H9 (cell line): ENCODE results near the gene KRT86. TPM values are rescaled to one million over a fixed set of nuclear protein-coding genes. Genes with fewer than 3 reads are reported as not detected.

Experiments used
- DNase-seq: peaks from one replicate; pipeline ENCODE4 v3.0.0-alpha.2; 2017
- H2AFZ ChIP-seq: one replicate; pipeline ENCODE4 v1.6.1; 2013; ENCODE audit warnings: mild to moderate bottlenecking, low read length, control low read depth, moderate library complexity
- H2AK5ac ChIP-seq: 2 replicates; pipeline ENCODE4 v1.6.1; 2013; ENCODE audit warnings: low read length, control low read depth, mixed read lengths; ENCODE audit not compliant: insufficient read length
- H2BK120ac ChIP-seq: one replicate; pipeline ENCODE4 v1.6.1; 2013; ENCODE audit warnings: low read depth, mild to moderate bottlenecking, low read length, control low read depth, inconsistent platforms; ENCODE audit not compliant: poor library complexity, severe bottlenecking
- H2BK12ac ChIP-seq: 2 replicates; pipeline ENCODE4 v1.6.1; 2013; ENCODE audit warnings: low read length, control low read depth, mixed read lengths, low read depth; ENCODE audit not compliant: insufficient read length
- H2BK15ac ChIP-seq: 2 replicates; pipeline ENCODE4 v1.6.1; 2013; ENCODE audit warnings: low read depth, low read length, control low read depth
- H2BK20ac ChIP-seq: one replicate; pipeline ENCODE4 v1.6.1; 2013; ENCODE audit warnings: low read depth, mild to moderate bottlenecking, low read length, control low read depth, inconsistent platforms; ENCODE audit not compliant: poor library complexity, severe bottlenecking
- H2BK5ac ChIP-seq: 2 replicates; pipeline ENCODE4 v1.6.1; 2013; ENCODE audit warnings: low read length, control low read depth, mixed read lengths; ENCODE audit not compliant: insufficient read length
- H3K14ac ChIP-seq: 2 replicates; pipeline ENCODE4 v1.6.1; 2013; ENCODE audit warnings: low read length, control low read depth; ENCODE audit not compliant: insufficient read depth
- H3K18ac ChIP-seq: 2 replicates; pipeline ENCODE4 v1.6.1; 2013; ENCODE audit warnings: low read depth, mild to moderate bottlenecking, mixed read lengths, low read length, control low read depth; ENCODE audit not compliant: insufficient read length
- H3K23ac ChIP-seq: 2 replicates; pipeline ENCODE4 v1.6.1; 2013; ENCODE audit warnings: low read length, control low read depth, mixed read lengths, low read depth; ENCODE audit not compliant: insufficient read length
- H3K23me2 ChIP-seq: 2 replicates; pipeline ENCODE4 v1.6.1; 2013; ENCODE audit warnings: low read depth, mild to moderate bottlenecking, mixed read lengths, low read length, control low read depth; ENCODE audit not compliant: insufficient read length, poor library complexity, severe bottlenecking
- H3K27ac ChIP-seq: 2 replicates; pipeline ENCODE4 v1.5.1; 2013; ENCODE audit warnings: low read length, control low read depth, mixed read lengths, low read depth; ENCODE audit not compliant: insufficient read length
- H3K27me3 ChIP-seq: 2 replicates; pipeline ENCODE4 v1.6.1; 2013; ENCODE audit warnings: low read length, control low read depth, inconsistent platforms; ENCODE audit not compliant: insufficient read depth
- H3K4ac ChIP-seq: 2 replicates; pipeline ENCODE4 v1.6.1; 2013; ENCODE audit warnings: low read depth, mild to moderate bottlenecking, control low read depth, inconsistent platforms, low read length, moderate library complexity
- H3K4me1 ChIP-seq: 2 replicates; pipeline ENCODE4 v1.6.1; 2013; ENCODE audit warnings: low read length, control low read depth, inconsistent platforms; ENCODE audit not compliant: insufficient read depth
- H3K4me2 ChIP-seq: 2 replicates; pipeline ENCODE4 v1.6.1; 2013; ENCODE audit warnings: low read length, control low read depth, mixed read lengths; ENCODE audit not compliant: insufficient read length, insufficient read depth
- H3K56ac ChIP-seq: 2 replicates; pipeline ENCODE4 v1.6.1; 2013; ENCODE audit warnings: low read depth, mild to moderate bottlenecking, mixed read lengths, low read length, control low read depth; ENCODE audit not compliant: insufficient read length
- H3K79me1 ChIP-seq: 2 replicates; pipeline ENCODE4 v1.6.1; 2013; ENCODE audit warnings: low read depth, mild to moderate bottlenecking, moderate library complexity, low read length, control low read depth, inconsistent platforms; ENCODE audit not compliant: insufficient read depth, poor library complexity, severe bottlenecking
- H3K79me2 ChIP-seq: 2 replicates; pipeline ENCODE4 v1.6.1; 2013; ENCODE audit warnings: low read length, control low read depth, inconsistent platforms; ENCODE audit not compliant: insufficient read depth
- H3K9ac ChIP-seq: 2 replicates; pipeline ENCODE4 v1.6.1; 2013; ENCODE audit warnings: low read length, control low read depth, mixed read lengths; ENCODE audit not compliant: insufficient read length; ENCODE audit errors: extremely low read depth
- H3K9me3 ChIP-seq: one replicate; pipeline ENCODE4 v1.6.1; 2013; ENCODE audit warnings: low read depth, low read length, inconsistent platforms; ENCODE audit not compliant: control insufficient read depth
- H3T11ph ChIP-seq: one replicate; pipeline ENCODE4 v1.6.1; 2013; ENCODE audit warnings: mild to moderate bottlenecking, low read length, control low read depth, inconsistent platforms
- H4K20me1 ChIP-seq: one replicate; pipeline ENCODE4 v1.6.1; 2013; ENCODE audit not compliant: control insufficient read depth, insufficient read length, insufficient read depth
- H4K5ac ChIP-seq: 2 replicates; pipeline ENCODE4 v1.6.1; 2013; ENCODE audit warnings: low read depth, mild to moderate bottlenecking, mixed read lengths, low read length, control low read depth; ENCODE audit not compliant: insufficient read length
- H4K8ac ChIP-seq: replicated peaks from 2 replicates; pipeline ENCODE4 v1.6.1; 2013; ENCODE audit warnings: low read length, control low read depth, mixed read lengths, low read depth; ENCODE audit not compliant: insufficient read length
- H4K91ac ChIP-seq: 2 replicates; pipeline ENCODE4 v1.6.1; 2013; ENCODE audit warnings: low read depth, mild to moderate bottlenecking, moderate library complexity, mixed read lengths, low read length, control low read depth; ENCODE audit not compliant: insufficient read length
- H3K27ac Mint-ChIP-seq, 3 experiments: 2 replicates in 2 of 3; 3 replicates in 1 of 3; pipeline ENCODE4 v1.8.0; 2020 to 2021; ENCODE audit warnings: mixed read lengths in 3 of 3, mild to moderate bottlenecking in 1 of 3, moderate library complexity in 1 of 3
- H3K27me3 Mint-ChIP-seq: 2 replicates; pipeline ENCODE4 v1.8.0; 2021; ENCODE audit warnings: low read depth, mild to moderate bottlenecking, moderate library complexity, mixed read lengths
- H3K36me3 Mint-ChIP-seq, 3 experiments: 2 replicates in 2 of 3; 3 replicates in 1 of 3; pipeline ENCODE4 v1.8.0; 2020 to 2021; ENCODE audit warnings: low read depth in 3 of 3, mixed read lengths in 3 of 3; ENCODE audit not compliant: insufficient read depth in 1 of 3
- H3K4me1 Mint-ChIP-seq, 2 experiments: 2 replicates each; pipeline ENCODE4 v1.8.0; 2020; ENCODE audit warnings: mixed read lengths in 2 of 2
- H3K4me3 Mint-ChIP-seq, 2 experiments: 2 replicates in 1 of 2; 3 replicates in 1 of 2; pipeline ENCODE4 v1.8.0; 2020 to 2021; ENCODE audit warnings: mild to moderate bottlenecking in 2 of 2, mixed read lengths in 2 of 2, moderate library complexity in 1 of 2
- H3K9me3 Mint-ChIP-seq, 2 experiments: 2 replicates in 1 of 2; 3 replicates in 1 of 2; pipeline ENCODE4 v1.8.0; 2020; ENCODE audit warnings: mild to moderate bottlenecking in 2 of 2, mixed read lengths in 2 of 2, moderate library complexity in 1 of 2
- WGBS: extraction: QIAGEN DNeasy Blood & Tissue Kit; methylation state at CpG from one replicate; pipeline ENCODE4 v1.1.7; 2013; ENCODE audit warnings: missing lambda C conversion rate, low lambda C conversion rate, mixed read lengths; ENCODE audit not compliant: insufficient read length; ENCODE audit errors: extremely low coverage; 5-methylcytosine and 5-hydroxymethylcytosine counted together
- total RNA-seq: library from RNA; stranded (reverse); gene quantifications from 2 replicates; pipeline ENCODE4 v1.2.1, GENCODE V29; 2021
- TF ChIP-seq, protein P1 (sequence below): fragments of 200-600 bp; sonication (generic); conservative IDR thresholded peaks from 3 replicates; pipeline ENCODE4 v1.8.0; 2021; ENCODE audit warnings: antibody characterized with exemption, mild to moderate bottlenecking

The KRT86 gene
- total RNA-seq, 1 experiment from 2014 or later, result not detected

DNA sequence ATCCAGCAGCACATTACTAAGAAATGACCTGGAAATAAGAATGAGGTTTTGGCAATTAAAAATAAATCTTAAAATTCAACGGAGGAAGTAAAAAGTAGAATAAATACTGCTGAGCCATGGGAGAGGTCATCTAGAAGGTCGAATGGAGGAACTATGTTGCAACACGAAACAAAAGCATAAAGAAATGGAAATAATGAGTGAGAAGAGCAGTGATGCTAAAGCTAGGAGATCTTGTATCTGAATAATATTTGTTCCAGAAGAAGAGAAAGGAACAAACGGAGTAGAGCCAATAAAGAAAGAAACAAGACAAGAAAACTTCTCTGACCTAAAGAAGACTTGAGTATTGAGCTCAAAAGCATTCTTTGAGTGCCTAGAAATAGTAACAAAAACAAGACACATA, 48.0 kb upstream of the KRT86 start:
- no CpG with 5 or more reads among the region's 4 CpGs for WGBS
- no peak overlapping the region for H3K23ac ChIP-seq
- H3K4me1 ChIP-seq, result no peaks in the 10 kb centered on the region; the same call in 1 of the 2 replicates
- H3K56ac ChIP-seq, result no peak overlapping the region
- H2BK12ac ChIP-seq, result no peak overlapping the region
- H3K27ac ChIP-seq, result no peak overlapping the region
- no peaks in the 10 kb centered on the region for H4K20me1 ChIP-seq
- H2AK5ac ChIP-seq, result no peak overlapping the region
- TF ChIP-seq, protein P1, sequence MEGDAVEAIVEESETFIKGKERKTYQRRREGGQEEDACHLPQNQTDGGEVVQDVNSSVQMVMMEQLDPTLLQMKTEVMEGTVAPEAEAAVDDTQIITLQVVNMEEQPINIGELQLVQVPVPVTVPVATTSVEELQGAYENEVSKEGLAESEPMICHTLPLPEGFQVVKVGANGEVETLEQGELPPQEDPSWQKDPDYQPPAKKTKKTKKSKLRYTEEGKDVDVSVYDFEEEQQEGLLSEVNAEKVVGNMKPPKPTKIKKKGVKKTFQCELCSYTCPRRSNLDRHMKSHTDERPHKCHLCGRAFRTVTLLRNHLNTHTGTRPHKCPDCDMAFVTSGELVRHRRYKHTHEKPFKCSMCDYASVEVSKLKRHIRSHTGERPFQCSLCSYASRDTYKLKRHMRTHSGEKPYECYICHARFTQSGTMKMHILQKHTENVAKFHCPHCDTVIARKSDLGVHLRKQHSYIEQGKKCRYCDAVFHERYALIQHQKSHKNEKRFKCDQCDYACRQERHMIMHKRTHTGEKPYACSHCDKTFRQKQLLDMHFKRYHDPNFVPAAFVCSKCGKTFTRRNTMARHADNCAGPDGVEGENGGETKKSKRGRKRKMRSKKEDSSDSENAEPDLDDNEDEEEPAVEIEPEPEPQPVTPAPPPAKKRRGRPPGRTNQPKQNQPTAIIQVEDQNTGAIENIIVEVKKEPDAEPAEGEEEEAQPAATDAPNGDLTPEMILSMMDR, result no peak
- H3K9ac ChIP-seq, result no peak overlapping the region
- H3K18ac ChIP-seq, result no peak overlapping the region
- no peak overlapping the region for H2BK5ac ChIP-seq
- no peaks in the 10 kb centered on the region for H3K79me1 ChIP-seq
- H2BK120ac ChIP-seq, result no peak overlapping the region
- H2BK15ac ChIP-seq, result no peak overlapping the region
- Mint-ChIP-seq H3K4me3 (no peak overlapping the region), H3K27ac (no peak overlapping the region), H3K36me3 (no peaks in the 10 kb centered on the region), H3K9me3 (no peaks in the 10 kb centered on the region), H3K4me1 (peaks cover 14 to 15% of the 10 kb centered on the region in 2 experiments), H3K27me3 (peaks cover 52% of the 10 kb centered on the region)
- no peak overlapping the region for H2BK20ac ChIP-seq
- H3K14ac ChIP-seq, result no peak overlapping the region
- no peak overlapping the region for H4K8ac ChIP-seq
- no peak for DNase-seq
- H3K27me3 ChIP-seq, result no peaks in the 10 kb centered on the region; the same call in none of the 2 replicates
- H3K4me2 ChIP-seq, result no peak overlapping the region
- H3K23me2 ChIP-seq, result no peaks in the 10 kb centered on the region
- H3K79me2 ChIP-seq, result no peaks in the 10 kb centered on the region
- no peak overlapping the region for H3K4ac ChIP-seq
- no peak overlapping the region for H3T11ph ChIP-seq
- H3K9me3 ChIP-seq, result no peaks in the 10 kb centered on the region
- H4K5ac ChIP-seq, result no peak overlapping the region
- no peak overlapping the region for H4K91ac ChIP-seq
- H2AFZ ChIP-seq, result no peak overlapping the region
